Activated T-helper 9 cell treated with anti-CD3 and anti-CD28 coated beads, Interleukin-2, amount 50 U/mL, for 16 hours (primary cell): Measurements from ENCODE around the gene FA2H.

Source experiments
- DNase-seq: peaks from one replicate; pipeline ENCODE4 v3.0.0-alpha.2; 2020; ENCODE audit warnings: low read depth

Gene FA2H

DNA sequence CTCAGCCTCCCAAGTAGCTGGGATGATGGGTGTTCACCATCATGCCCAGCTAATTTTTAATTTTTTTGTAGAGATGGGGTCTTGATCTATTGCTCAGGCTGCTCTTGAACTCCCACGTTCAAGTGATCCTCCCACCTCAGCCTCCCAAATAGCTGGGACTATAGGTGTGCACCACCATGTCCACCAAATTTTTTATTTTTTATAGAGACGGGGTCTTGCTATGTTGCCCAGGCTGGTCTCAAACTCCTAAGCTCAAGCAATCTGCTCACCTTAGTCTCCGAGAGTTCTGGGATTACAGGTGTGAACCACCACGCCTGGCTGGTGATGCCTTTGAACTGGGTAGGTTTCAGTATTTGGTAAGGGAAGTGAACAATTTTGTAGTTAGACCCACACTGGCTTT, 30.1 kb downstream of the FA2H start:
- no peak for DNase-seq

GRCh38 chr16:74743668-74744299, 30.8 kb downstream of the FA2H start:
- DNase-seq, result no peak

GRCh38 chr16:74743045-74743667, 31.5 kb downstream of the FA2H start:
- DNase-seq, result no peak

DNA sequence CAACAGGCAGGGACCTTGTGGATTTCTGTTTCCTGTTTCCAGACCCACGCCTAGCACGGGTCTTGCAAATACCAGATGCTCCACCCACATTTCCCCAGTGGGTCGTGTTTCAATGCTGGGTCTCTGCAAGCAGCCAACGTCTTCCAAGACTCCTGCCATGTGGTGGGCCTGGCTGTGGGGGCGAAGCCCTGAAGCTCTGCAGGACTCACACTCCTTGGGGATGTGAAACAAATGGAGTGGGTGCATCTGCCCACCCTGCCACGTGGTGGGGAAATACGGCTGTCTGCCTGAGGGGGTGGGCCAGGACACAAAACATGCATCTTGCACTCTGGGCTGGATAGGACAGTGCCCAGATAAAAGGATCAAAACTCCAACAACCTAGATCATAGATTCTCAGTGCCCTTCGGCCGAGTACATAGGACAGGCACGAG, 32.6 kb downstream of the FA2H start:
- no peak for DNase-seq

DNA sequence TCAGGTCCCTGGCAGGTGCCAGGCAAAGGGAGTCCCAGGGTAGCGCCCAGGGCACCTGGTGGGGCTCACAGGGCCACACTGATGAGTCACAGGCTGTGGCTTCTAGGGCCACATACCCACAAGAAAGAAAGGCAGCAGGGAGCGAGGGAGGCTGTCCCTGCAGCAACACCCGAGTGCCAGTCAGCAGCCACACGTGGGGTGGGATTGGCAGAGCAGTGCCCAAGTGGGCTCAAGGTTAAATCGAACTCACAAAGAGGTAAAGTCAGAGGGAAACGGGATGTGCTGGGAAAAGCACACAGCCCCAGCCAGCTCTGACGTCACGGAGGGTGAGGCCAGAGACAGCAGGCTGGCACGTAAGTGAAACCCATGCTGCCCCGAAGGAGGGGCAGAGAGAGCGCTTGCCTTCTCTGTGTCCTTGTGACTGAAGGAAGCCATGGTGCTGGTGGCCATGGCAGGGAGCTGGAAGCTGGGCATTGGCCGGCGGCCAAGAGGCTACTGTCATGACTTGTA, 33.8 kb downstream of the FA2H start:
- DNase-seq, result no peak

DNA sequence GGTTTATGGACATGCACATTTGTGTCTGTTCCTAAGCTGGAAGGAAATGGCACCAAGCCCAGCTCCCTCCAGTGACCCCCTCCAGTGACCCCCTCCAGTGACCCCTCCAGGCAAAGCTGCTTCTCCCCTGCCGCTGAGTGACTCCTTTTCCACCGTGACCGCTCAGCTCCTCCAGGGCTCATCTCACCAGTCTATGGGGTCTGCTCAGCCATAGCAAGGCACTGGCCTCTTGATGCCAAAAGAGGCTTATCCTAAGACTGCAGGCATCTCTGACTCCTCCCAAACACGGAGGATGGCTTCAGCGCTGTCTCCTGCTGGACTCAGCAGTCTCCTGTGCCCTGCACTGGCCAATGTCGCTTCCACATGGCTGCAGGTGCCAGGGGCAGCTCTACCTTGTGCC, 35.3 kb downstream of the FA2H start:
- no peak for DNase-seq

DNA sequence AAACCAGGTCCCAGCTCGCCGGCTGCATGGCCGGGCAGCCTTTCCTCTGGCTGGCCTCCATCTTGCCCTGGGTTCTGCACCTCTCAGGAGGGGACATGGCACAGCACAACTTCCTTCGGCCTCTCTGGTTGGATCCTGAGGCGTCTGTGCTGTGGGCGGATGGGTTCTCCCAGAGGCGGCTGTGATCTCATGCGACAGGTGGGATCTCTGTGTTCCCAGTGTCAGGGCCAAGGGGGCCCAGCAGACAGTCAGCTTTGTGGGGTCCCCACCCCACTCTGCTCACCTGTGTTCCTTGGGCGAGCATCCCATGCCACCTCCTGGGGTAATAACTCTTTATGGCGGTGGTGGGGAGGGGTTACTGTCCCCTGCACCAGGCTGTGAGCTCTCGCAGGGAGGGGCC, 35.8 kb downstream of the FA2H start:
- DNase-seq, result no peak

DNA sequence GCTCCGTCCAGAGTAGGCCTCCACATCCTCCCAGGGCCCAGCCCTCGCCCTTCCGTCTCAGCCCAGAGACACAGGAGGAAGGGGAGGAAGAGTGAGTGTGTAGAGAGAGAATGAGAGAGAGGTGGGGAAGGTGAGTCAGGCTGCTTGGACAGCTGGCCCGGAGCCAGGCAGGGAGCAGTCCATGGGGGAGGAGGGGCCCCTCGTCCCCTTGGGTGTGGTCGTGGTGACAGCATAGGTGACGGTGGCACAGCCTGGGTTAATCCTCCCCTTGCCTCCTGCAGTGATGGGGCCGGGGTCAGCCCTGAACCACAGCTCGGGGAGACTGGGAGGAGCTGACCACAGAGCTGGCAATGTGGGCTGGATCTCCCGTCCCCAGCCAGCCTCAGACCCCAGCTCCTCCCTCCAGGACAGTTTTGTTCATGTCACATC, 36.5 kb downstream of the FA2H start:
- DNase-seq, result no peak

- DNase-seq, result no peak
Measured at GRCh38 chr16:74737521-74737920, 37.1 kb downstream of the FA2H start.

GRCh38 chr16:74736531-74737157, 38.0 kb downstream of the FA2H start:
- no peak for DNase-seq

DNA sequence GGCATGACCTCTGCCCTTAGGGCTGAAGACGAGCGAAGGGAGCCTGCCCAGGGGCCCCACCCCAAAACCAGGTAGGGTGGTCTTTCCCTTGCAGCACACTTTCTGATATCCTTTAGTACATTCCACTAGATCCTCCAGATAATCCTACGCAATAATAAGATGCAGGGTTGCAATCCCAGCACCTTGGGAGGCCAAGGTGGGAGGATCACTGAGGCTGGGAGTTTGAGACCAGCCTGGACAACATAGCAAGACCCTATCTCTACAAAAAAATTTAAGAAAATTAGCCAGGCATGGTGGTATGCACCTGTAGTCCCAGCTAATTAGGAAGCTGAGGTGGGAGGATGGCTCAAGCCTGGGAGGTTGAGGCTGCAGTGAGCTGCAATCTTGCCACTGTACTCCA, 39.1 kb downstream of the FA2H start:
- DNase-seq, result no peak

DNA sequence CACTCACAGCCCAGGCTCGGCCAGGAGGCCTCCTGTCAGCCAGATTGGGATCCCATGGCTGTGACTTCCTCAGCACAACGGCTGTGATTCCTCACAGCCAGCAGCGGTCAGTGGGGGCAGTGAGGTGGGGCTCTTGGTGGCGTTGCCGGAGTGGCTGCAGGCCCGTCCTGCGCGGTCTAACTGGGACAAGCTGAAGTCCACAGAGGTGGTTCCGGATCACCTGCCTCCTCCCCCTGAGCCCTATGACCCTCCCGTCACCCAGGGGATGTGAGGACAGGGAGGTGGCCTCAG, 39.5 kb downstream of the FA2H start:
- DNase-seq, result no peak

DNA sequence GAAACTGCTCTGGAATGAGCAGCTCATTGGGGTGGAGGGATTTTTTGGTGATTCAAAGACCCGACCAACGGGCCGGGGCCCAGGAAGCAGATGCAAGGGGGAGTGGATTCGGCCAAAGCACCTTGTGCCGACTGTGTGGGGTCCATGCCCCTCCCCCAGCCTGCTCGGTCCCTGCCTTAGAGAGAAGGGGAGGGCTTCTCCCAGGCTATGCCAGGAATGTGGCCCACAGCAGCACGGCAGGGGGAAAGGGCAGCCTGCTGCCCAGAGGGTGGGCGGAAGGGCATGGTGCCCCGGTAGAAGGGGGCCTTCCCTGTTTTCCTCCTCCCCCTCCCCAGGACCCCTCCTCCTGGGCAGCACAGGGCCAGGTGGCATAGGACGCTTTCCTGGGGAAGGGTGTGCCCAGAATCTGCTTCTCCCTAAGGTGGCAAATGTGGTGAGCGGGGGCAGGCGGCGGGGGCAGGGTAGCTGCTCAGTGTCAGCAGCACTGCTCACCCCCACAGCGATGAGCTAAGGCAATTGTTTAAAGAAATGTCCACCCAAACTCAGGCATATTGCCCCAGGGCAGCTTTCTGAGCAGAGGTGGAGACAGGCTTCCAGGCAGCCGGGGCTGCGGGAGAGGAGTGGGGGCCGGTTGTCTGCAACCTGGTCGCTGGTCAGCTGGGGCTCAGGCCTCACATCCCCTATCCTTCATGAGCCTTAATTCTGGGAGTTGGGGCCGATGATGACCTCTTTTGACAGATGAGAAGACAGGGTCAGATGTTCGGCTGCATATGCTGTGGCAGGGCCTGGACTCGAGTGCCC, 40.1 kb downstream of the FA2H start:
- no peak for DNase-seq

DNA sequence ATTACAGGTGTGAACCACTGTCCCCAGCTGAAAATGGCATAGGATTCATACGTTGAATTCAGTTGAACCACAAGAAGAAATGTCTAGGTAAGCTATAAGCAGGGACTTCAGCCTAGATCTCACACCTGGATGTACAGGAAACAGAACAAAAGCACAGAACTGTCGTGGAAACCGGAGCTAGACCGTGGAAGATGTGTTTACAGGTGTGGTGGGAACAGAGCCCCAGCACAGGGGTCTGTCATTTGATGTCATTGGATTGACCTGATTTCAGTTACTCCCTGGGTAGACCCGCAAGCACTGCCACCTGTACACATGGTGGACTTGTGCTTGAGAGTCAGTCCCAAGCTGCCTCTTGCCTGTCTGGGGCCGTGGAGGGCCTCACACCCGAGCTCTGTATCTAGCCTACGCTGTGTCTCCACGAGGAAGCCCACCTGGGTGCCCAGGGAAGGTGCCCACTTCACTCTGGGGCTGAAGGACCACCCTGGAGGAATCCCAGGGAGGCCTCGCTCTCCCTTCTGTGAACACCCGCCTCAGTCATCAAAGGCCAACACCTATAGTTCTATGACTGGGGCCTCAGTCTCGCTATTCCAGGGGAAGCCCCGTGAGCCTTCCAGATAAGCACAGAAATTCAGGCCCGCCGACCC, 41.8 kb downstream of the FA2H start:
- DNase-seq, result no peak

DNA sequence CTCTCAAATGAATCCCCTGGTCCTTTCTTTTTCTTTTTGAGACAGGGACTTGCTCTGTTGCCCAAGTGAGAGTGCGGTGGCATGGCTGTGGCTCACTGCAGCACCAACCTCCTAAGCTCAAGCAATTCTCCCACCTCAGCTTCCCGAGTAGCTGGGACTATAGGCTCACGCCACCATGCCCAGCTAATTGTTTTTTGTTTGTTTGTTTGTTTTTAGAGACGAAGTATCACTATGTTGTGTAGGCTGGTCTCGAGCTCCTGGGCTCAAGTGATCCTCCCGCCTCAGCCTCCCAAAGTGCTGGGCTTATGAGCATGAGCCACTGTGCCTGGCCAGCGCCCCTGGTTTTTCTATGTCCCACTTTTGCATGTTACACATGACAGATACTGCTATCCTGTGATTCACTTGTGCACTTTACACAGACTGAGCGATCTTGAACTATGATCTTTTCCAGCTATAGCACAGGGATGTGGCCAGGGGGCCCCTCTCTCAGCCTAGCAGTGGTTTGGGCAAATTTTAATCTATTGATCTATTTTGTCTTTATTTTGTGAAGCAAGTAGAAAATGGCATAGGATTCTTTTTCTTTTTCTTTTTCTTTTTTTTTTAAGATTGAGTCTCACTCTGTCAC, 42.7 kb downstream of the FA2H start:
- DNase-seq, result no peak

GRCh38 chr16:74729783-74730683, 44.6 kb downstream of the FA2H start:
- no peak for DNase-seq

GRCh38 chr16:74727903-74728302, 46.7 kb downstream of the FA2H start:
- DNase-seq, result no peak

GRCh38 chr16:74726716-74727115, 47.9 kb downstream of the FA2H start:
- DNase-seq, result no peak

GRCh38 chr16:74725651-74726455, 48.8 kb downstream of the FA2H start:
- no peak for DNase-seq
